Fibroblast of gingiva (primary cell): Measurements from ENCODE around the gene CES3.
"Not testable (repeated sequence)": the region's sequence is repeated elsewhere in the genome, so short reads cannot be mapped to it uniquely, and the experiment has no call there.

Experiments
- DNase-seq: peaks from one replicate; pipeline ENCODE4 v3.0.0-alpha.2; 2011; ENCODE audit warnings: low read depth

CES3 gene

DNA sequence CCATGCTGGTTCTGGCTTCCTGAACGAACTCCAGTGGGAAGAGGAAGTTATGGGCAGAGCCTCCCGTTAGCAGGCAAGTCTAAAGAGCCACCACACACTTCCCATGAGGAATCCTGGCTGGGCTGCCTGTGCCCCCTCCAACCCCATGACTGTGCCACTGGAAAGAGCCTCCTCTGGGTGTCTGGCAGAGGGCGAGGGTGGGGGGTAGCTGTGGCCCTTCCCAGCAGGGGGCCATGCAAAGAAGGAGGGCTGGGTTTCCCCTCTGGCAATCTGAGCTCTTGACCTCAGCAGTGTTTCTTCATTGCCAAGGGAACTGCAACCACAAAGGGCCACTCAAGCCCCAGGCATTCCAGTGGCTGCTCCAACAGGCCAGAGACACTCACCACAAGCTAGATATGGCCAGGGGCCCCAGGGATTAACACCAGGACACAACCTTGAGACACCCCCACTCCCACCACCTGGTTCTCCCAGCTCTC lies 34.1 kb upstream of the CES3 start:
- peak; percentile 85 for DNase-seq

GRCh38 chr16:66927918-66928649 lies 33.0 kb upstream of the CES3 start:
- DNase-seq: no peak

GRCh38 chr16:66928702-66929388 lies 32.2 kb upstream of the CES3 start:
- peak; percentile 14 for DNase-seq

DNA sequence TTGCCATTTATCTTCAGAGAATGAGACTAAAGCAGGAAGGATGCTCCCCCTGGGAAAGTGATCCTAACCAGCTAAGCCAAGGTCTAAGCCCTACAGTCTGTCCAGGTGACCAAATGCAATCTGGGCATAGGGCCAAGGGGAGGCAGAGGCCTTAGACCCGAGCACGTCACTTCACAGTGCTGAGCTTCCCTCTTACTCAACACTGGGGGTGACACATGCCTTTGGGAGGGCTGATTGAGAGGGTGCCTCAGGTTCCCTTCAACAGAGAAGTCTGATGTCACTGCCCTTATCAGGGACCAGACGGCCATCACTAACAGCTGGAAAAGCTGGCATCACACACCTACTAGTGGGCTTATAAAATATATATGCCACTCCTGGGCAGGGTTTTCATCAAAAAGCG lies 30.9 kb upstream of the CES3 start:
- DNase-seq: peak; percentile 18

DNA sequence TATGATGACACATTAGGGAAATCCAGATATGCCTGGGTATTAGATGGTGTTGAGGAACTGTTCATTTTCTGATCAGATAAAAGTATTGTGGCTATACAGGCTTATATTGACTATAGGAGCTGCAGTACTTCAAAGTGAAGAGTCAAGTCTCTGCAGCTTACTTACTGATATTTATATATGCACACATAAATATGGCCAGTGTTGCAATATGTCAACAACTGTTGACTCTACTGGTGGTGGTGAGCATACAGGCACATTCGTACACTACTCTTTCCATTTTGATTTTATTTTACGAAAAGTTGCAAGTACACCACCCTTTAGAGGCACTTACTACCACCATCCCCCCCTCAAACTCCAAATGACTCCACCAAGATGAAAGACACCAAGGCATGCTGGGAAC lies 29.4 kb upstream of the CES3 start:
- no peak for DNase-seq

DNA sequence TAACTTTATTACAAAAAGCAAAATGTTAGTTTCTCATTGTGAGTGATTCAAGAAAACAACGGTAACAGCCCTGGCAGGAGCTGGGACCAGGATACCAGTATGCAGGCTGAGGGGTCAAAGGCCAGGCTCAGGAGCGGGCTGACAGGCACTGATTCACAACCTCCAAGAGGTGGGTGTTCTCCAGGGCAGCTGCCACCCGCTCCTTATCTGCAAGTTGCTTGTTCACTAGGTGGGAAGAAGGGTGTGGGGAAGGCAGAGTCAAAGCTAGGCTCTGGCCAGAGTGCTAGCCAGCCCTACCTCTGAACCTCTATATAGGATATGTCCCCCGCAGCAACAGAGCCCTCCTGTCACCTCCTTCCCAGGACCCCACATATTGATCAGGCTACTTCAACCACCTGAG lies 29.0 kb upstream of the CES3 start:
- DNase-seq: no peak

GRCh38 chr16:66933776-66934137 lies 27.3 kb upstream of the CES3 start:
- no peak for DNase-seq

GRCh38 chr16:66934138-66934838 lies 26.8 kb upstream of the CES3 start, which contains the start of gene CIAO2B:
Gene CIAO2B, minus strand, starts transcription at chr16:66934402. Its CDS starts 38 bp downstream, at chr16:66934364.
- peak; percentile 79 for DNase-seq

DNA sequence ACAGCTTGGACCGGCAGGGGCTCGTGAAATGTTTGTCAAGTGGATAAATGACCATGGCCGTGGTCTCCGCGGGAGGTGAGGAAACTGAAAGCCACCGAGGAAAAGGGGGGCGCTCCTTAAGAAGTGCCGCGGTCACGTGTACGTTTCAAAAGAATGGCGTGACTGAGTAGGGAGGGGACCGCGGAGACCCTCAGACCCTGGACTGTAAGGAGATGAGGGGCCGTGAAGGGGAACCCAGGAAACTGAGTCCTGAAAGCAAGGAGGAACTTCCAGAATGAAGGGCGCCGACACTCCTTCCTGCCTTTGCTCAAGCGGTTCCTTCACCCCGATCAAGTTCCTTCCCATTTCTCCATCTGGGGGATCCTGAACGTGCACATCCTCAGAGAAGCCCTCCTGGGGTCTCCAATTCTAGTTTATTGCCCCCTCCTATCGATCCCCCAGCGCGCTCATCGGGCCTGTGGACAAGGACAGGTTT lies 26.2 kb upstream of the CES3 start:
- not testable (repeated sequence) for DNase-seq

GRCh38 chr16:66935314-66936011 lies 25.6 kb upstream of the CES3 start, which contains the start of gene CES2:
Gene CES2, plus strand, starts transcription at chr16:66935516. Its CDS starts 120 bp downstream, at chr16:66935636.
- DNase-seq: peak; percentile 63

GRCh38 chr16:66936462-66936861 lies 24.6 kb upstream of the CES3 start:
- DNase-seq: no peak

DNA sequence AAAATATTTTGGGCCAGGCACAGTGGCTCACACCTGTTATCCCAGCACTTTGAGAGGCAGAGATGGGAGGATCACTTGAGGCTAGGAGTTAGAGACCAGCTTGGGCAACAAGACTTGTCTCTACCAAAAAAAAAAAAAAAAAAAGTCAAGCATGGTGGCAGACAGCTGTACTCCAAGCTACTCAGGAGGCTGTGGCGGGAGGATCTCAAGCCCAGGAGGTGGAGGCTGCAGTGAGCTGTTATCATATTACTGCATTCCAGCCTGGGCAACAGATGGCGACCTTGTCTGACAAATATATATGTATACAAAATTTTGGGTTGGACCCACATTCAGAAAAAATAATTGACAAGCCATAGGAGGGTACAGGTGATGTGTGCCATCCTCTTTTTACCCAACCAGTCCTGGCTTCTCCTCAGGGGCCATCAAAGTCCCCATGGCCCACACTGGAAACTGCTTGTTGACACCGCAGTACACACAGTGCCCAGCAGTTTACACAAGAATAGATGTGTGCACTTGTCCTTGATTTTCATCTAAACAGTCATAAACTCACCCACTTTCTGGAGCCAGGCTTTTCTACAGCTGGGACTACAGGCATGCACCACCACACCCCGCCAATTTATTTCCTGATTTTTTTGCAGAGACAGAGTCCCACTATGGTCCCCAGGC lies 24.0 kb upstream of the CES3 start:
- no peak for DNase-seq

GRCh38 chr16:66937725-66938337 lies 23.2 kb upstream of the CES3 start:
- DNase-seq: no peak

- no peak for DNase-seq
These were observed 21.7 kb upstream of the CES3 start for GRCh38 chr16:66939366-66939765.

DNA sequence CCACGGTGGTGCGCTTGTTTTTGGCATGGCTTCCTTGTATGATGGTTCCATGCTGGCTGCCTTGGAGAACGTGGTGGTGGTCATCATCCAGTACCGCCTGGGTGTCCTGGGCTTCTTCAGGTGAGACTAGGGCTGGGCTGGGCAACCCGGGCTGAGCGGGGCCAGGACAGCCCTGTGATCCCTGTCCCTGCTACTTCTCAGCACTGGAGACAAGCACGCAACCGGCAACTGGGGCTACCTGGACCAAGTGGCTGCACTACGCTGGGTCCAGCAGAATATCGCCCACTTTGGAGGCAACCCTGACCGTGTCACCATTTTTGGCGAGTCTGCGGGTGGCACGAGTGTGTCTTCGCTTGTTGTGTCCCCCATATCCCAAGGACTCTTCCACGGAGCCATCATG lies 20.8 kb upstream of the CES3 start:
- DNase-seq: no peak

DNA sequence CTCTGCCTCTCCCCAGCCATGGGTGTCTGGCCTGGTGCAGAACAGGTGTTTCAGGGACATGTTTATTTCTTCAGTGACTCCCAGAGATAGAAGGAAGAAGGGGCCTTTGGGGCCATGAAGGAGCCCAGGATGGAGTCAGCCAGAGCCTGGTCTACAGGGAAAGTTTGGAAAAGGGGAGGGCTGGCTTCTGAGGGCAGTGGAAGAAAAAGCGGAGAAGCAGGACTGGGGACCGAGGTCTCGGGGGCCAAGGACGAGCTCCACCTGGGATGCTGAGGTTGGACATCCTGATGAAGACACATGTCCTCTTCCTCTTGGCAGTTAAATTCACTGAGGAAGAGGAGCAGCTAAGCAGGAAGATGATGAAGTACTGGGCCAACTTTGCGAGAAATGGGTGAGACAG lies 18.1 kb upstream of the CES3 start:
- no peak for DNase-seq

GRCh38 chr16:66943426-66944053 lies 17.5 kb upstream of the CES3 start:
- no peak for DNase-seq

DNA sequence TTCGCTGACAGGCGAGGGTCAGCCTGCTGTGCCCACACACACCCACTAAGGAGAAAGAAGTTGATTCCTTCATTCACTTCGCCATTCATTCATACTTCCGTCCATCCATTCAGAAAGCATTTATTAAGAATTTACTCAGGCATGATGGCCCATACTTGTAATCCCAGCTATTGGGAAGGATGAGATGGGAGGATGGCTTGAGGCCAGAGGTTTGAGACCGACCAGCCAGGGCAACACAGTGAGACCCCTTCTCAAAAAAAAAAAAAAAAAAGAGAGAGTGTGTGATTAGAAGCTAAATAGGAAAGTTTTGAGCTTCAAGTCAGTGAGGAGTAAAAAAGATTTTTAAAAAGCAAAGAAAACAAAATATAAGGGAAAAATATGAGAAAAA lies 17.0 kb upstream of the CES3 start:
- DNase-seq: no peak

- DNase-seq: not testable (repeated sequence)
These were observed 16.1 kb upstream of the CES3 start for GRCh38 chr16:66944971-66945370.

DNA sequence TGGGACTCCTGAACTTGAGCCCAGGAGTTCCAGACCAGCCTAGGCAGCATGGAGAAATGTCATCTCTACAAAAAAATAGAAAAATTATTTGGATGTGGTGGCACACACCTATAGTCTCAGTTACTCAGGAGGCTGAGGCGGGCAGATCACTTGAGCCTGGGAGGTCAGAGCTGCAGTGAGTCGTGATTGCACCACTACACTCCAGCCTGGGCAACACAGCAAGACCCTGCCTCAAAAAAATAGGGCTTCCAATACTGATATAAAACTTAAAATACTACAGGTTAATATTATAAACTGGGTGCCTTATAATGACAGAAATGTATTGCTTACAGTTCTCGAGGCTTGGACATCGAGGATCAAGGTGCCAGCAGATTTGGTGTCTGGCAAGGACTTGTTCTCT lies 15.1 kb upstream of the CES3 start:
- no peak for DNase-seq

- no peak for DNase-seq
These were observed 14.5 kb upstream of the CES3 start for GRCh38 chr16:66946541-66946940.
